Activated CD4-positive, alpha-beta T cell treated with anti-CD3 and anti-CD28 coated beads for 4 hours (primary cell): ENCODE measurements around the gene TMEM170B.

Experiments used
- DNase-seq, 2 donors: peaks; one replicate each; pipeline ENCODE4 v3.0.0-alpha.2; 2020

Gene TMEM170B

DNA sequence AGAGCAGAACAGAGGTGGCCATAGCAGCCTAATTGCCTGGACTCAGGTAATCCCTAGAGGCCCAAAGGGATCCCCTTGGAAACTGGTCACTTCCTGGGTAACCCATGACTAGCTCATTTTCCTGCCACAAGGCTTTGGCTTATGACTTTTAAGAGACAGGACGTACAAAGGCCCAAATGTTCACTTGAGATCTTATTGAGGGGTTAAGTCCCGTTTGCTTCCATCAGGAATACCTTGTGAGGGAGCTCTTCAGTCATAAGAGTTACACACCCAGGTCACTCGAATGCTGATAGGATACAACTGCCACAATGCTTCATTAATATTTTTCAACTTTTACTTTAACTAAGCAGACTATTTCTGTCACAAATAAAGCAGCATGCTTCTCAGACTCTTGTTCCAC is 51.7 kb downstream of the TMEM170B start:
- DNase-seq, result no peak

DNA sequence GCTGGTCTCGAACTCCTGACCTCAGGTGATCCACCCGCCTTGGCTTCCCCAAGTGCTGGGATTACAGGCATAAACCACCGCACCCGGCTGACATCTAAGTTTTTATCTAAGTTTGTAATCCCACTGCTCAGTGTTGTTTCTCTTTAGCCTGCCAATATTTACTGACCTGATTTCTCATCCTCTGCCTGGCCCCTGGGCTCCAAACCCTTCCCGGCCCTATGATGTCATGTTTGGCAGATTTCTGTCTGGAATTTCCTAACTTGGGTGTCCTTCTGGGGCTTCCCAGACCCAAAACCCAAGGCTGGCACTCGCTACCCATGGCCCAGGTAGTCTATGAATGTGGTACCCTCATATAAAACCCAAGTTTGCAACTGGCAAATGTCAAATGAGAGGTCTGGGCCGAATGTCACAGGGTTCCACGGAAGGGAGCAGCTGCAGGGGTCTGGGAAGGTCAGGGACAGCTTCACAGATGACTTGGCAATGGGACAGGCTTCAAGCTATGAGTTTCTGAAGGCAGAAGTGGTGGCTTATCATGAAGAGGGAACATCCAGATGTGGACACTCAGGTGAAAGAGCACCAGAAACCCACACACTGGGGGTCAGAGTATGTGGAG is 54.9 kb downstream of the TMEM170B start:
- DNase-seq, result no peak

DNA sequence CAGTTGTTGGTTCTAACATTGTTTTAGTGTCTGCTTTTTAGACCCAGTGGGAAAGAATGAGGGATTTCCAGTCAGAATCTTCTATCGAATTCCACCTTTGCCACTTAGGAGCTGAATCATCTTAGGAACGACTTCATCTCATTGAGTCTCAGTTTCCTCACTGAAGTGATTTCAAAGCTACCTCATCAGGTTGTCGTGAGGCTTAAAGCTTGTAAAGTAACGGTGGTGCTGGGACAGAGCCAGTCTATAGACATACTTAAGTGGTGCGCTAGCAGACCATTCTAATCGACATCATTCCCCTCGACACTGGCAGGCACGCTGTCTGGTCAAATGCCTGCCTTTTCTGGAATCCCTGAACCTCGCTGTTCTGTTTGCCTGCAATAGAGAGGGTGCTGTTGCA is 55.5 kb downstream of the TMEM170B start:
- DNase-seq, result no peak

DNA sequence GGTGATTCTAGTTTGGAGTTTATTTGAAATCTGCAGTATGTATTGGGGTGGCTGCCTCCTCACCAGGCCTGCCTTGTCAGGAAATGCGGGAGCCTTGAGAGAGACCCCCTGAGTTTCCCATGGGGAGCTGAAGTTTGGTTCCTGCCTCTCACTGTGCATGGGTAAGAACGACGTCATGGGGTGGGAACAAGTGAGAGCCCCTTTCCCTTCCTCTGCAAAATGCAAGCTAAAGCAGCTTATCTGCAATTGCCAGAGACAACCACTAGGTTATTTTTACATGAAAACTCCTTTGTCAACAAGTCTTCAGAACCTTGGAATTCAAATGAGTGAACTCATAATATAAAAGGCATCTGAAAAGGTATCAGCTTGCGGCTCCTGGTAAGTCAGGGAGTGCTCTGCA is 58.4 kb downstream of the TMEM170B start:
- no peak for DNase-seq

DNA sequence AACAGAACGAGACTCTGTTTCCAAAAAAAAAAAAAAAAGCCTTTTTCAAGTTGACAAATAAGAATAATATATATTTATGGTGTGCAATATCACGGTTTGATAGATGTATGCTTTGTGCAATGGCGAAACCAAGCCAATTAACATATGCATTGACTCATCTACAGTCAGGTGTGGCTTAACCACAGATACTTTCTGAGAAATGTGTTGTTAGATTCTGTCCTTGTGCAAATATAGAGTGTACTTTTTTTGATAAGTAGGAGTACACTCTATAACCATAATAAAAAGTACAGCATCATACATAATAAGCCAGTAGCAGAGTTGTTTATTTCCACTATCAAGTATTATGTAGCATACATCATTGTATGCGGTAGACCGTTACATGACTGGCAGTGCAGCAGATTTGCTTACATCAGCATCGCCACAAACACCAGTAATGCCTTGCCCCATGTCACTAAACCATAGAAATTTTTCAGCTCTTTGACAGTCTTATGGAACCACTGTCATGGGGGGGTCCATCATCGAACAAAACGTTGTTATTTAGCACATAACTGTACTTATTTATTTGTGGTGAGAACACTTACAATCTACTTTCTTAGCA is 59.2 kb downstream of the TMEM170B start:
- no peak for DNase-seq

DNA sequence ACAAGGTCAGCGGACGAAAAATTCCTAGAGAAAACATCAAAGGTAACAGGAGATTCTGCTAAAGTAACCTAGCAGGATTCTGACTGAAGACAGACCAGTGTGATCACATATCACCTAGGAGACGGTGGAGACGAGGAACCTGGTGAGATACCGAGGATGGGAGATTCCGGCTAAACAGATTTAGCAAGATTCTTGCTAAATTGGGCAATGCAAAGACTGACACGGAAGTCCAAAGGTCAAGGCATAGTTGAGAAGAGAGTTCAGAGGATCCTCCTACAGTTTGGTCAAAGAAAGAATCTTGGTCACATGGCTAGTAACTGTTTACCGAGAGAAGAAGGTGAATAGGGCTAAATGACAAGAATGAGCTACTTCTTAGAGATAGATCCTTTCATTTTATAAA is 61.1 kb downstream of the TMEM170B start:
- DNase-seq, result no peak

DNA sequence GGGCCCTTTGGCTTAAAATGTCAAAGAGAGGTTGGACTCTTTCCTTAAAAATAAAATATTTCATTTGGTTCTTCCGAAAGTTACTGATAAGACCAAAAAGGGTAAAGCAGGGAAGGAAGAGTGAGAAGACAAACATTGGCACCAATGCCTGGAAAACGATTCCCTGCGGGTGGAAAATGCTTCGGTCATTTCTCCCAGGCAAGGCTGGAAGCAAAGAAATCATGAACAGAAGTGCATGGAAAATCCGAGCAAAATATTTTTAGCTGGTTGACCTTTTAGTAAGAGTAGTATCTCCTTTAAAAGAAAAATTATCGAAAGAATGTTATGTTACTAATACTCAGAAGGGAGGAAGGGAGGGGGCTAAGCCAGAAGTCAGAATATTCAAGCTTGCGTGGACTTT is 62.7 kb downstream of the TMEM170B start:
- no peak for DNase-seq

DNA sequence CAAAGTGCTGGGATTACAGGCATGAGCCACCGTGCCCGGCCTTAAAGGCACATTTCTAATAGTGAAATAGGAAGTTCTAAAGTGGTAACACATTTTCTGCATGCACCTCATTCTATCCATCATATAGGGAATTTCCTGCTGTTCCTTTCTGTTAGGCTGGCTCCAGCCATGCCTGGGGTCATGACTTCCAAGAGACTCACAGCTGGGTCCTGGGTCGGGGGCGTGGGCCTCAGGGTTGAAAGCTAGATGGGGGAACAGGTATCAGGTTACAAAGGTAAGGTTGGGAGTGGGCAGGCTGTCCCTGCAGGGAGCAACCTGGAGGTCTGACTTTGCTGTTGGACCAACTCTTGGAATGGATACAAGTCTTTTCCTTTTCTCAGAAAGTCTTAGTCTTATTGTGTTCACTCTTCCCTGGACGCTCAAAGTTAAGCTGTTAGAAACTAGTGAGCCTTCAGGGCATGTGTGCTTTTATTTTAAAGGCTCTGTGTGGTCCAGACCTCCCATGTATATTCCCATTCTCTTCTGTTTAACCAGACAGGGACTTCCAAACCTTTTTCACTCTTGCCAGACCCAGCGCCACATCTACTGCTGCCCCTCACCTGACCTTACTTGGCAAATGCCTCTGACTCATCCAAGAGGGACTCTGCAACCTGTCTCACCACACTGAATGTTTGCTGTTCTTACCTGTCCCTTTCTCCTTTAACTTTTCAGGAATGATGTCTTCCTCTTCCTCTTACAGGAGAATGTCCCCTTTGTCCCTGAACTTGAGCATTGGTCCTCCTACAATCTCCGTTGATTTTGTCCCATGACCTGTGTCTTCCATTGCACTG is 64.4 kb downstream of the TMEM170B start:
- DNase-seq, result no peak

DNA sequence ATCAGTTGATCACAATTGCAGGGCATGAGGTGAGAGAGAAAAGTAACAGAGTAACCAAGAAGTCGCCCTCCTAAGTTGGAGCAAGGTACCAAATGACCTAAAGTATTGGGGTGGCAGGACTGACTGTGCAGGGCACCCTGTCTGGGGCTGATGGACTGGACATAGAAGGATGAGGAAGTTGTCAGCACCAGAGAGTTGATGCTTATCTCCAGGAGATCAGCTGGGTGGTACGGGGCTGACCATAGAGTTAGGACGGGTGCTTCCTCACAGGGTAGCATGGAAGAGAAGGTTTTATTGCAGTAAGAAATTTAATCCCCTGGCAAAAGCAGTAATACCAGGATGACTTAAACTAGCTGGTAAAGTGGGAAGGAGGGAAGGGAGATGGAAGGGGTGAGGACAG is 66.7 kb downstream of the TMEM170B start:
- no peak for DNase-seq

DNA sequence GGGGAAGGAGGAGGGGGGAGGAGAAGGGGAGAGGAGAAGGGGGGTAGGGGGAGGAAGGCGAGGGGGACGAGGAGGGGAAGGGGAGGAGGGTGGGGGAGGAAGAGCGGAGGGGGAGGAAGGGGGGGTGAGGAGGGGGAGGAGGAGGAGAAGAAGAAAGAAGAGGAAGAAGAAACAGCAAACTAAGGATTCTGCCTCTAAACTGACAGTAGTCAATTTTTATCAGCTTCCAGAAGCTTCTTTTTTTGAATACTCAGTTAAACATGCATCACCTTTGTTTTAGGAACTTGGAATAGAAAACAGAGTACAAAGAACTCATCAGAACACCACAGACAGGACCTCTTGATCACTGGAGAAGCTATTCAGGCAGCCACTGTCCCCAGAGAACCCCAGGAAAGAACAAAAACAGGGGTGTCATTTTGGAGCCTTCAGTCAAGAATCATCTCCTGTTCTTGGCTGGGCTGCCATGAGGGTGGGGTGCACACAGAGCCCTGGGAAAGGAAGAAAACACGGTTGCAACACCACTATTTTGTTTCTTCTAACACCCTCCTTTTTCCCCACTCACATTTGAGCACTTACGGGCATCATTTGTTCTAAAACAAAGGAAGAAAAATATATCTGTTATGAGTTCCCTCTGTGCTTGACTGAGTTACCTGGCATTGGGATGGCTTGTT is 67.4 kb downstream of the TMEM170B start:
- no peak for DNase-seq

DNA sequence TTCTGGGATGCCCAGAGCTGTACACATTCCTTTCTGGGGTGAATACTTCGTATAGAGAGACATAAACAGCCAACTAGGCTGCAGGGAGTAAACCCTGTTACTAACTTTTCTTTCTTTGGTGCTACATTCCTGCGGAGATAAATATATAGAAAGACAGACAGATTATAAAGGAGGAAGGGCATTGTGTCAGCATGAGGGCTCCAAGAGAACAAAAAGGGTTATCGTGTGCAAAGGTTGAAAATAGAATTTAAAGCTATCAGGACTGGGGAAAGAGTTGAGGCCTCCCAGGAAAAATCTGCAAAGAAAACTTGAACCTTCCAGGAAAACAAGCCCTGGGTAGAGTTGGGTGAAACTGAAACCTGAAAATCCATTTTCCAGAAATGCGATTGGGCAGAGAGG is 68.0 kb downstream of the TMEM170B start:
- no peak for DNase-seq

DNA sequence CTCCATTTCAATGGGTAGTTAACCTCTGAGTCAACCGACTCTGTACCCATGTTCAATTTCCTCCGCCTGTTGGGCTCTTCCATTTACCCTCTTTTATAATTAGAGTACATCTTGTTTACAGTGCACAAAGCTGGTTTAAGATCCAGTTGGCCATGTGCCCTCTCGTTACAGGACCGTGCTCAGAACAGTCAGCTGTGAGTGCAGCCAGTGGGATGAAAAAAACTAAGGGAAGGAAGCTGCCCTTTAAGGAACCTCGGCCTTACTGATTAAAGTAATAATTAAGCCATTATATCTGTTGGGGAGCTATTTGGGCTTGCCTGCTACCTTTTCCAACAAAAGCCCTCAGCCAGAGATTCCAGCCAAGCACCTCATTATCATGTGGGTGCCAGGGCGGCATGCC is 68.8 kb downstream of the TMEM170B start:
- no peak for DNase-seq

DNA sequence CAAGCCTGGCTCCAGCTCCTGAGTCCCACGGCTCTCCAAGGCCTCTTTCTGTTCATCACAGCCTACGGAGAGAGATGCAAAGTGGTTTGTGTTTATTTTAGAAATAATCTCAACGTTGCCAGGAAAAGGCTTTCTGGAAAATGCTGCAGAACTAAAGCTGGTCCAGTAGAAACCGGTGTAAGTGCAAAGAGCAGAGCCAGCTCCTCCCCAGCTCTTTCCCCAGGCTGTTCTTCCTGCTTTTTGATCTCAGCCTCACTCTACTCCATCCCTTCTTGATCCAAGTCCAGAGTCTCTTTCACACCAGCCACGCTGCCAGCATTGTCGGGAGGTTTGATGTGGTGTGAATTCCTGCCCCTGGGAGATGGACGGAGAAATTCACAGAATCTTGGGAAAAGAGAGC is 69.8 kb downstream of the TMEM170B start:
- DNase-seq, result no peak

DNA sequence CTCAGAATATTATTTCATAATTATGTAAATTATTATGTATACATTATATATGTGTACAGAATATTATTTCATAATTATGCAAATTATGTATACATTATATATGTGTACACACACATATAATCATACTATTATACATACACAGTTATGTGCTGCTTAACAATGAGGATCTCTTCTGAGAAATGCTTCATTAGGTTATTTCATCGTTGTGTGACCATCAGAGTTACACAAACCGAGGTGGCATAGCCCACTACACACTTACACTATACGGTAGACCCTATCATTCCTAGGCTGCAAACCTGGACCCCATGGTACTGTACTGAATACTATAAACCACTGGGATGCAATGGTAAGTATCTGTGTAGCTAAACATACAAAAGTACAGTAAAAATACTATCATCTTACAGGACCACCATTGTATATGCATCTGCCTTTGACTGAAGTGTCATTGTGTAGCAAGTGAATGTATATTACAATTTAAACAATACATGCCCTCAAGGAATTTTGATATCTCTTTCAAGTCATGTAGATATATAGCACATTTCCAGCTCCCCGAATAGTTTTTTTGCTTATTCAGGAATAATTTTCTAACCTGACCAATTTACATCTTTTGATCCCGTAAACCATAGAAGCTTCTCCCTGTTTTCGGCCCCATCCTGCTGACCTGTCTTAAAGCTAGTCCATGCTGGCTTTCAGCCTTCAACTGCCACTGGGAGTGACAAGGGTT is 71.2 kb downstream of the TMEM170B start:
- DNase-seq, result no peak

DNA sequence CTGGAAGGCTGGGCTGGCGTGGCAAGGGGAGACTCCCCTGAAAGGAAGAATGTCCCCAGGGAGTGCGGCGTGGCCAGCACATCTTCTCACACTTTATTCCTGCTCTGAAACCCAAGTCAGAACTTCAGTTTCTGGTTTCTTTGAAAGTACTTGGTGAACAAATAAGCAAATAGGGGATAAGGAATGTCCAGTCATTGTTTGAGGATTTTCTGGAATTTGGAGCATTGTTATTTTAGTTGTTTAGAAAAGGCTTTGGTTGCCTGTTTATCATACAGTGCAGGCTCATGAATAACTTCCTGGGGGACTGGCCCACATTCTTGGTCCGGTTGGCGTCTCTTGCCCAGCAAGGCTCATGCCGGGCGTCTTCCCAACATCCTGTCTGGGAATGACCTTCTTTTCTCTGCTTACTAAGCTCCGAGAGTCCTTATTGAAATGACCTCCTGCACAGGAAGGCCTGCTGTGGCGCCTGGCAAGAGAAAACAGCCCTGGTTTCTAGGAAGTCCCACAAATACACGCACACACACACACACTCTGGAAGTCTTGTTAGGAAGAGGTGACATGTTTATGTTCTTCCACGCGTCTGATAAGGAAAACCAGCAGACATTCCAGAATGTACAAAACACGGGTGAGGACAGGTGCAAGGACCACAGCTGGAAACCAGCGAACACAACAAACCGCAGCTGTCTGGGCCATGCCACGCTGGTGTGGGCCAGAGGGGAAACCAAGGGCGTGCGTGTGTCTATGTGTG is 71.9 kb downstream of the TMEM170B start:
- DNase-seq, result no peak

DNA sequence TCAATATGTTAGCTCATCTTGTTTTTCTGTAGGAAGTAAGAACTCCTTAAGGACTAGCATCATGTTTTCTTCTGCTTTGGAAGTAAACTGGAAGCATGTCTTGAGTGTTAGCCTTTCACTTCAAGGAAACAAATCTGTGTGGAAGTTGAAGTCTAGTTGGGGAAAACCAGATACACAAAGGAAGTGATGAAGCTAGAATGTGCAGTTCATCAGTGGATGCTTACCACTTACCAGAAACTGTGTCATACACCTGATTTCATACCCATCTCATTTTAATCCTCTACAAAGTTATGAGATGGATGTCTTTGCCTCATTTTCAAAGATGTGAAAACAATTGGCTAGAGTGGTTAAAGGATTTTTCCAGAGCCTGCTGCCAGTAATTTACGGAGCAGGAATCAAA is 75.8 kb downstream of the TMEM170B start:
- no peak for DNase-seq

DNA sequence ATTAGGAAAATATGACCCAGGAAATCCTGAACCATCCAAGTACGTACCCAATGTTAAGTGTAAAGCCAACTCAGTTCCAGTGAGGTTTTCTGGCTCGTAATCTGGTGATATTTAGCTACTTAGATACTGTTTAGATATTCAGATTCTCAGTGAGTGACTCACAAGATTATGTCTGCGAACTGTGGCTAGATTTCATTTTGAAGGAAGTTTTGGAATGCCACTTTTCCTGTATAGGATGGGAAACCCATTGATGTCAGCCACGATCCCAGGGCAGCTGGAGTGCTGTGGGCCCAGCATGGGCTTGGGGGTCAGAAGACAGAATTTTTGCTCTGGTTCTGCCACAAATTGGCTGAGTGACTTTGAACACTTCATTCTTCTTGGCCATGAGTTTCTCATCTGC is 76.3 kb downstream of the TMEM170B start:
- DNase-seq, result no peak

DNA sequence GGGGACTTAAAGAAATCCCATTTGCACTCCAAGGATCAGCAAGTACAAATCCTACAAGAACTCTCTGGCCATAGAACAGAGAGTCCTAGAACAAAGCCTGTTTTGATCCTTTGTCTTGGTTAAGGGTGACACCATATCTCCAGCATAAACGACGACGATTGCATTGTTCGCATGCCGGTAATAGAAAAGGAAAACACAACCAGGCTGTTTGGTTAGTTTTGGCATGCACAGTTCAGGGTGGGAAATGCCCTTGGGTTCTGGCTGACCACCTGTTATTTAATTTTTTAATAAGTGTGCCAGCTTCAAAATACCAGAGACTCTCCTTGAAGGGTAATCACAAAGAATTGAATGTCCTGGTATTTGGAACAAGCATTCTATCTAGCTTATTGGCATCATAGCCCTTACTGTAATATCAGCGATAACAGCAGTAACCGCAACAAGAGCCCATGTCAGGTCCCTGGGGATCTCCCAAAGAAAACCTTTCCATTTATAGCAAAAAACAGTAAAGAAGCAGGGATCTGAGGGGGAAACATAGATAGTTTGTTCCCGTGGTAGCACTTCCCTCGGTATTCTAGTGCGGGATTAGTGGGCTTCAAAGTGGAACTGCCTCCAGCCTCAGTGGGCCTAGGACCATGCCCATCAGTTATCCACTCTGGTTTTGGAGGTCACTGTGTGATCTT is 77.1 kb downstream of the TMEM170B start:
- no peak for DNase-seq

DNA sequence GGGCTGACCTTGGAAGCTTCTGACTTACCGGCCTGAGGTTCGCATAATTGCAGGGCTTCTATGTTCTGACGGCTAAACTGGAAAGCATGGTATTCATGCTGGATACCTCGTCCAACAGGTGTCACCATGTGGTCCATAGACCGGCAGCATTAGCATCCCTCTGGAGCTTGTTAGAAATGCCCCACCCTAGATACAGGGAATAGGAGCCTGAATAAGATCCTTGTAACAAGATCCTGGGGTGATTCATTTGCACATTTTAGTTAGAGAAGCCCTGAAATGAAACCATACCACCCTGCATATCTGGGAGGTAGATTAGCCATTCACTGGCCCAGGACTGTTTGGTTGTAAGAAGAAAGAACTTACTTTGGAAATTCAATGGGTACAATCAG is 77.7 kb downstream of the TMEM170B start:
- DNase-seq, result no peak

DNA sequence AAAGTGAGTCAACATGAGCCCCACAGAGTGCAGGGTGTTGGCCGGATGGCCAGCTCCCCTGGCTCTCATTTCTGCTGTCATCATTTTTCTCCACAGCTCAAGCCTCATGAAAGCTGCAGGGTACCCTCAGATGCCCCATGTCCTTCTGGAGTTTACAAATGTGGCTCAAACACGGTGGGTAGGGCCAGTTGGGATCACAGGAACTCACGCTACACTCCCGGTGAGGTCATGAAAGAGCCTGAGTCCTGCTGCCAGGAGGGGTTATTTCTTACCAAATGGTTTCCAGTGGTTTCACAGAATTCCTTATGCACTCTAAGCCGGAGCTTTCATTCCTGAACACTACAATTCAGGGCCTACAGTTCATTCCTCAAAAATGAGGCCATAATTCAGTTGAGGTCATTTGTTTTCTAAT is 78.7 kb downstream of the TMEM170B start:
- DNase-seq, result no peak

DNA sequence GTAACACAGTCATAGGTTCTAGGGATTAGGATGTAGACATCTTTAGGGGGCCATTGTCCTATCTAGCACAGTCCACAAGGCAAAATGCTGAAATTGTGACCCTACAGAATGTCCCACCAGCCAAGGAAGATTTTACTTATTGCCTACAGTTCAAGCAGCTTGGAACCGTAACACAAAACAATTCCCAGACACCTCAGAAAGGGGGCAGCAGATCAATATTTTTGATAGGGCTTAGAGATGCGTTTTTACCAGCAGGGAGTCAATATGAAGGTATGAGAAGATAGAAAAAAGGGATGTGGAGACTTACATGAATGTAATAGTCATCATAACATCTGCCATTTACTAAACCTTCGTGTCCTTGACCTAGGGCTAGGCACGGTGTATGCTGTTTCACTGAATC is 81.0 kb downstream of the TMEM170B start:
- DNase-seq, result no peak

DNA sequence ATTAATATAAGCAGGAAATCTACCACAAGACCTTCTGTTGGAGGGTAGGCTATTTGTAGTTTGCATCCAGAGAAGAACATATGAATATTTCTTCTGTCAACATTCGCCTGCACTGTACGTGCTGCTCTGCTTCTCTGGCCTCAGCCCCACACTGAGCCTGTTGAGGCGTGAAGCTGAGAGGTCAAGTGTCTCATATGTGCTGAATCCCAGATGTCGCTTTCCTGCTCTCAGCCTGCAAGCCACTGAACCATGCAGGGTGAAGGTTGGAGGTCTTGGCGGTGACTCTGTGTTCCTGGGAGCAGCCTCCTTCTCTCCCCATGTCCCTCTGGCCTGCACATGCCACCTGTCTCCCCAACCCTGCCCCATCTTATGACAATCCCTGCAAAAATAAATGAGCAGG is 83.6 kb downstream of the TMEM170B start:
- no peak for DNase-seq
